Cardiac fibroblast (primary cell): Measurements from ENCODE around the gene MBD1.

Experiments
- DNase-seq, 2 donors: peaks; one replicate each; pipeline versions ENCODE4 v3.0.0 to v3.0.0-alpha.2; 2010; ENCODE audit warnings: low read depth in 2 of 2
- H3K4me3 ChIP-seq, 2 donors: replicated peaks in 1 of 2; 1 replicate in 1 of 2; 2 replicates in 1 of 2; pipeline ENCODE4 v1.5.1; 2011; ENCODE audit warnings: low read depth in 2 of 2, low read length in 2 of 2, mild to moderate bottlenecking in 2 of 2, moderate library complexity in 1 of 2
- CTCF ChIP-seq: IDR thresholded peaks from one replicate; pipeline ENCODE4 v1.5.1; 2011; ENCODE audit warnings: low read depth, mild to moderate bottlenecking, low read length, inconsistent platforms

MBD1 gene

GRCh38 chr18:50281295-50281971, at the start of gene MBD1:
Gene MBD1 (minus strand): TSS chr18:50281523. CDS start chr18:50279992, 1,531 bp downstream.
- DNase-seq, result peak; percentile 99 to 100
- TF ChIP-seq CTCF, result peak; percentile 10
- peak within 1 kb of the TSS; percentile 96 to 98 for H3K4me3 ChIP-seq

GRCh38 chr18:50330176-50330575, 48.9 kb upstream of the MBD1 start:
- DNase-seq, result no peak
- H3K4me3 ChIP-seq, result no peak overlapping the region
- TF ChIP-seq CTCF, result no peak

GRCh38 chr18:50327983-50328382, 46.7 kb upstream of the MBD1 start:
- no peak overlapping the region for H3K4me3 ChIP-seq
- no peak for TF ChIP-seq CTCF
- no peak for DNase-seq

- TF ChIP-seq CTCF, result no peak
- no peak for DNase-seq
- no peak overlapping the region for H3K4me3 ChIP-seq
Observed at GRCh38 chr18:50320719-50321118, 39.4 kb upstream of the MBD1 start.

- DNase-seq, result no peak
- no peak for TF ChIP-seq CTCF
- H3K4me3 ChIP-seq, result no peak overlapping the region
Observed at GRCh38 chr18:50315100-50315871, 34.0 kb upstream of the MBD1 start.

- no peak for DNase-seq
- TF ChIP-seq CTCF, result no peak
- H3K4me3 ChIP-seq, result no peak overlapping the region
Observed at GRCh38 chr18:50313873-50314460, 32.6 kb upstream of the MBD1 start.
